K562 (cell line): Measurements from ENCODE around the gene PPIL1. TPM values are rescaled to one million over a fixed set of nuclear protein-coding genes. Genes with fewer than 3 reads are reported as not detected.

ENCODE experiments used
- ATAC-seq: fragments of 200-7000 bp; cut with Tn5 transposase; 3 replicates; pipeline ENCODE4 v1.9.1; 2020; ENCODE audit warnings: moderate library complexity
- BruUV-seq: library from RNA; stranded (reverse); fragments of 400-500 nt; replicated peaks from 2 replicates; lab custom pipeline; 2021; lab: Mats Ljungman, UMichigan
- CTCF ChIA-PET: fragments of 300-600 bp; formaldehyde crosslinking; extraction: SDS; loops from one replicate; lab custom pipeline; 2021; ENCODE audit warnings: low intra/inter-chr PET ratio; lab: Yijun Ruan, JAX
- POLR2A ChIA-PET: fragments of 300-600, 350-650 bp; sonication (Branson Sonifier 250); formaldehyde crosslinking; extraction: SDS; loops from one replicate; lab custom pipeline; 2021; ENCODE audit warnings: antibody characterized with exemption, inconsistent platforms; lab: Yijun Ruan, JAX
- DNase-seq, 4 experiments: peaks; one replicate each; pipeline versions ENCODE4 v3.0.0 to v3.0.0-alpha.2; 2011 to 2018; ENCODE audit warnings: low spot score in 3 of 4, mixed read lengths in 3 of 4; ENCODE audit errors: extremely low read depth in 1 of 4
- FAIRE-seq: peaks from 2 replicates; lab custom pipeline; 2011; peaks lifted over from hg19 to GRCh38; lab: Jason Lieb, UNC
- H2AFZ ChIP-seq: 2 replicates; pipeline ENCODE4 v1.6.0; 2011; ENCODE audit warnings: low read depth, low read length, control low read depth, inconsistent platforms
- H3K27ac ChIP-seq: fragments of 200-600 bp; 3 replicates; pipeline ENCODE4 v1.8.0; 2011; ENCODE audit warnings: low read depth, mild to moderate bottlenecking, control low read depth, inconsistent platforms, low read length, moderate library complexity, mixed read lengths; ENCODE audit errors: extremely low read depth
- H3K27me3 ChIP-seq, 2 experiments: fragments of 300-600 bp in 1 of 2; 2 replicates in 1 of 2; 3 replicates in 1 of 2; pipeline versions ENCODE4 v1.6.0 to v1.8.0; 2011; ENCODE audit warnings: inconsistent platforms in 2 of 2, low read length in 2 of 2, mild to moderate bottlenecking in 1 of 2, mixed read lengths in 1 of 2, moderate library complexity in 1 of 2; ENCODE audit not compliant: control insufficient read depth in 2 of 2, insufficient read depth in 2 of 2
- H3K36me3 ChIP-seq: fragments of 300-600 bp; 3 replicates; pipeline ENCODE4 v1.8.0; 2011; ENCODE audit warnings: mild to moderate bottlenecking, low read length, inconsistent platforms; ENCODE audit not compliant: control insufficient read depth, insufficient read depth
- H3K4me1 ChIP-seq, 2 experiments: fragments of 200-600 bp in 1 of 2; replicated peaks in 1 of 2; 2 replicates in 1 of 2; 3 replicates in 1 of 2; pipeline versions ENCODE4 v1.5.1 to v1.8.0; 2011; ENCODE audit warnings: inconsistent platforms in 2 of 2, low read length in 2 of 2, mild to moderate bottlenecking in 1 of 2, mixed read lengths in 1 of 2, moderate library complexity in 1 of 2; ENCODE audit not compliant: control insufficient read depth in 2 of 2, insufficient read depth in 2 of 2
- H3K4me2 ChIP-seq: 2 replicates; pipeline ENCODE4 v1.6.1; 2011; ENCODE audit warnings: low read length, control low read depth, inconsistent platforms, mixed read lengths; ENCODE audit not compliant: insufficient read depth
- H3K4me3 ChIP-seq: fragments of 200-600 bp; sonication (generic), shearing (Covaris generic); 2 replicates; pipeline ENCODE4 v1.5.1; 2016; ENCODE audit warnings: control low read depth, inconsistent platforms
- H3K79me2 ChIP-seq: fragments of 200-600 bp; 3 replicates; pipeline ENCODE4 v1.8.0; 2011; ENCODE audit warnings: low read length, inconsistent platforms; ENCODE audit not compliant: control insufficient read depth, insufficient read depth
- H3K9ac ChIP-seq, 2 experiments: 2 replicates each; pipeline versions ENCODE4 v1.6.0 to v1.6.1; 2011; ENCODE audit warnings: low read depth in 2 of 2, low read length in 2 of 2, control low read depth in 1 of 2, inconsistent platforms in 1 of 2, mild to moderate bottlenecking in 1 of 2, mixed read lengths in 1 of 2; ENCODE audit not compliant: insufficient read depth in 1 of 2
- H3K9me1 ChIP-seq: one replicate; pipeline ENCODE4 v1.6.0; 2011; ENCODE audit warnings: inconsistent platforms, mild to moderate bottlenecking, low read length, moderate library complexity; ENCODE audit not compliant: control insufficient read depth, insufficient read depth
- H3K9me3 ChIP-seq: replicated peaks from 2 replicates; pipeline ENCODE4 v1.5.1; 2011; ENCODE audit warnings: low read depth, low read length, inconsistent platforms; ENCODE audit not compliant: control insufficient read depth, insufficient read depth
- H4K20me1 ChIP-seq: replicated peaks from 2 replicates; pipeline ENCODE4 v1.6.1; 2011; ENCODE audit warnings: low read length, inconsistent platforms, mixed read lengths; ENCODE audit not compliant: control insufficient read depth, insufficient read depth
- EHMT2 ChIP-seq: fragments of 450-650 bp; IDR thresholded peaks from 2 replicates; pipeline ENCODE4 v1.6.1; 2018; ENCODE audit warnings: antibody characterized with exemption
- FOXA3 ChIP-seq, 2 experiments: fragments of 450-650 bp in 1 of 2; sonication (generic) in 1 of 2; formaldehyde crosslinking; IDR thresholded peaks in 1 of 2; conservative IDR thresholded peaks in 1 of 2; 2 replicates each; pipeline versions ENCODE4 v1.4.0 to v1.8.0; 2020 to 2022; ENCODE audit warnings: mild to moderate bottlenecking in 2 of 2, missing genetic modification reagents in 1 of 2
- HIVEP1 ChIP-seq: fragments of 250-450 bp; sonication (Bioruptor Pico); IDR thresholded peaks from 2 replicates; pipeline ENCODE4 v1.4.0; 2020; ENCODE audit warnings: mild to moderate bottlenecking
- NR3C1 ChIP-seq: sonication (generic); formaldehyde crosslinking; IDR thresholded peaks from 2 replicates; pipeline ENCODE4 v1.8.1; 2022; ENCODE audit warnings: missing genetic modification reagents
- NRF1 ChIP-seq, 2 experiments: fragments of 450-650 bp; IDR thresholded peaks in 1 of 2; conservative IDR thresholded peaks in 1 of 2; 2 replicates each; pipeline ENCODE4 v1.6.1; 2014; ENCODE audit warnings: mild to moderate bottlenecking in 2 of 2
- POLR2A ChIP-seq: fragments of 450-650 bp; conservative IDR thresholded peaks from 2 replicates; pipeline ENCODE4 v1.6.1; 2016
- XRCC5 ChIP-seq: fragments of 200-400 bp; formaldehyde crosslinking; IDR thresholded peaks from 2 replicates; pipeline ENCODE4 v1.6.1; 2017; ENCODE audit warnings: low read depth, mild to moderate bottlenecking, low read length
- ZNF444 ChIP-seq: fragments of 250-450 bp; sonication (Bioruptor Pico); IDR thresholded peaks from 2 replicates; pipeline ENCODE4 v1.4.0; 2020; ENCODE audit warnings: mild to moderate bottlenecking, moderate library complexity
- WGBS: fragments of 100-300 bp; shearing (Covaris generic); methylation state at CpG from one replicate; pipeline ENCODE4 v1.1.6; 2016; ENCODE audit warnings: low coverage, mixed read lengths; ENCODE audit not compliant: insufficient coverage; ENCODE audit errors: missing lambda C conversion rate; 5-methylcytosine and 5-hydroxymethylcytosine counted together
- in situ Hi-C: fragments of 300-500 bp; cut with MboI; formaldehyde crosslinking; loops from 4 replicates; pipeline ENCODE4 v1.15.0; 2018; ENCODE audit warnings: inconsistent platforms, mixed read lengths
- intact Hi-C: fragments of 100-400 bp; cut with micrococcal nuclease; formaldehyde crosslinking; loops from 2 replicates; pipeline ENCODE4 v1.14.2; 2022
- polyA plus RNA-seq, 8 experiments: library from polyadenylated mRNA; depleted of rRNA in 4 of 8; stranded (reverse) in 5 of 8; unstranded in 3 of 8; fragments of >200 nt; fragmentation: Nextera tagmentation in 2 of 8; fragmentation: Illumina TruSeq in 1 of 8; extraction: Ambion mirVana in 2 of 8; extraction: Trizol in 1 of 8; gene quantifications; 2 replicates each; pipeline versions ENCODE4 v1.2.1 to v1.2.3, GENCODE V29; 2011 to 2014; ENCODE audit warnings: inconsistent platforms in 1 of 8, missing spikeins in 1 of 8
- total RNA-seq, 7 experiments: library from RNA; depleted of rRNA in 6 of 7; stranded (reverse); fragments of >200 nt in 6 of 7; fragmentation: Illumina TruSeq in 2 of 7; extraction: Trizol in 2 of 7; gene quantifications; 2 replicates each; pipeline versions ENCODE4 v1.2.1 to v1.2.3, GENCODE V29; 2011 to 2021; ENCODE audit warnings: low replicate concordance in 1 of 7
- TF ChIP-seq, protein P1 (sequence below): IDR thresholded peaks from 2 replicates; pipeline ENCODE4 v1.6.1; 2012; ENCODE audit warnings: low read depth, low read length, improper control_type of control experiment, borderline replicate concordance
- TF ChIP-seq, protein P2 (sequence below): fragments of 450-650 bp; IDR thresholded peaks from 2 replicates; pipeline ENCODE4 v1.6.1; 2016

The PPIL1 gene
- total and polyA plus RNA-seq, 9 of the 15 experiments (the other 6 are each of a cell fraction or from before 2014, with no cell fraction given) = 65.8 to 205 (median 130) TPM

DNA sequence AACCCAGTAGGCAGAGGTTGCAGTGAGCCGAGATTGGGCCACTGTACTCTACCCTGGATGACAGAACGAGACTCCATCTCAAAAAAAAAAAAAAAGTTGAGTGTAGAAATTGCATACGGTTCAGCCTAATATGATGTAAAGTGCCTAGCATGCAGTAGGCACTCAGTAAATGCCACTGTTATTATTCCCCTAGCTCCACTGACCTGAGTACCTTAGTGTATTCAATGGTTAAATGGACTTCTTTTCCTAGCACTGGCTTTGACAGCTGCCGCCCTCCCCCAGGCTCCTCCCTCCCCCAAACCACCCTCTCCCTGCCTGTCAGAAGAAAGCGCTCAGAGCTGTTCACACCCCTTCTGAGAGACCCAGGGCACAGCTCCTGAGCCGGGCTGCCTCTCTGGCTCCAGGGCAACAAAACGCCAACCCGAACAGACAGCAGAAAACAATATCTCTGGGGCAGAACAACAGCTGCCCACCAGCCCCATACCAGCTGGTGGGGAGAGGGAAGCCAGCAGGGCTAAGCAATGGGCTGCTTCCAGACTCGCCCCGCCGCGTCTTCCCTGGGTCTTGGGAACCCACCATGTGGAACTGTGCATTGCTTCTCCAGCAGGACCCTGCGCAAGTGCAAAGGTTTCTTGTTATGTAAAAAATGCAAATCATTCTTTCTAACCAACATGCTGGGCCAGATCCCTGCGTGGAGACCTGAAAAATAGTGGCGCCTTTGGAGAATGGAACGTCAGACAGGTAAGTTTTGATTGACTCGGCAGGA, 39.8 kb downstream of the PPIL1 start:
- ChIA-PET POLR2A (interaction anchor here (0.6 to 3.8 kb wide), 8 partner anchors 9 to 181 kb away, joined by 3 to 23 read pairs (median 4); partner anchors contain the start of gene PPIL1), CTCF (interaction anchor here (0.6 kb wide), 1 partner anchor 880 kb away, joined by 6 read pairs; no protein-coding TSS in a partner anchor)
- Histone ChIP-seq H3K79me2 (no peaks in the 10 kb centered on the region), H3K27me3 (peaks cover 6 to 9% of the 10 kb centered on the region in 2 experiments; a peak in 3 of 5 replicates), H3K27ac (no peak overlapping the region), H3K4me1 (peaks cover 0 to 20% of the 10 kb centered on the region in 2 experiments; a peak in 2 of 5 replicates), H2AFZ (no peak overlapping the region), H3K4me3 (no peak overlapping the region), H3K36me3 (no peaks in the 10 kb centered on the region), H3K4me2 (no peak overlapping the region), H3K9me1 (no peaks in the 10 kb centered on the region), H4K20me1 (no peaks in the 10 kb centered on the region), H3K9me3 (no peaks in the 10 kb centered on the region; the same call in 1 of the 2 replicates), H3K9ac (peak overlapping the region in 1 of 2 experiments; percentile 72; a peak in 2 of 4 replicates)
- DNase-seq = peak in 3 of 4 experiments; percentile 38 to 53 (median 43)
- in situ Hi-C loops (no loop called here), intact Hi-C loops (no loop called here)
- TF ChIP-seq, protein P1, sequence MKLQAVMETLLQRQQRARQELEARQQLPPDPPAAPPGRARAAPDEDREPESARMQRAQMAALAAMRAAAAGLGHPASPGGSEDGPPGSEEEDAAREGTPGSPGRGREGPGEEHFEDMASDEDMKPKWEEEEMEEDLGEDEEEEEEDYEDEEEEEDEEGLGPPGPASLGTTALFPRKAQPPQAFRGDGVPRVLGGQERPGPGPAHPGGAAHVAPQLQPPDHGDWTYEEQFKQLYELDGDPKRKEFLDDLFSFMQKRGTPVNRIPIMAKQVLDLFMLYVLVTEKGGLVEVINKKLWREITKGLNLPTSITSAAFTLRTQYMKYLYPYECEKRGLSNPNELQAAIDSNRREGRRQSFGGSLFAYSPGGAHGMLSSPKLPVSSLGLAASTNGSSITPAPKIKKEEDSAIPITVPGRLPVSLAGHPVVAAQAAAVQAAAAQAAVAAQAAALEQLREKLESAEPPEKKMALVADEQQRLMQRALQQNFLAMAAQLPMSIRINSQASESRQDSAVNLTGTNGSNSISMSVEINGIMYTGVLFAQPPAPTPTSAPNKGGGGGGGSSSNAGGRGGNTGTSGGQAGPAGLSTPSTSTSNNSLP = no peak
- TF ChIP-seq EHMT2 = no peak
- TF ChIP-seq, protein P2, sequence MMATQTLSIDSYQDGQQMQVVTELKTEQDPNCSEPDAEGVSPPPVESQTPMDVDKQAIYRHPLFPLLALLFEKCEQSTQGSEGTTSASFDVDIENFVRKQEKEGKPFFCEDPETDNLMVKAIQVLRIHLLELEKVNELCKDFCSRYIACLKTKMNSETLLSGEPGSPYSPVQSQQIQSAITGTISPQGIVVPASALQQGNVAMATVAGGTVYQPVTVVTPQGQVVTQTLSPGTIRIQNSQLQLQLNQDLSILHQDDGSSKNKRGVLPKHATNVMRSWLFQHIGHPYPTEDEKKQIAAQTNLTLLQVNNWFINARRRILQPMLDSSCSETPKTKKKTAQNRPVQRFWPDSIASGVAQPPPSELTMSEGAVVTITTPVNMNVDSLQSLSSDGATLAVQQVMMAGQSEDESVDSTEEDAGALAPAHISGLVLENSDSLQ = 0 out of 2 replicates have a peak, but pooled peaks have one; percentile 18
- TF ChIP-seq ZNF444 (CRISPR knock-in tag) = peak; percentile 47; the same call in 1 of the 2 replicates
- no peak for TF ChIP-seq FOXA3 (CRISPR knock-in tag; conservative IDR thresholded peaks at IDR 0.05 in 1 of 2, IDR thresholded peaks at IDR 0.05 in 1 of 2)
- TF ChIP-seq NRF1 (conservative IDR thresholded peaks at IDR 0.05 in 1 of 2, IDR thresholded peaks at IDR 0.05 in 1 of 2) = peak; percentile 73
- TF ChIP-seq HIVEP1 (CRISPR knock-in tag) = no peak
- TF ChIP-seq XRCC5 = no peak
- no peak for TF ChIP-seq POLR2A
- no peak for TF ChIP-seq NR3C1 (CRISPR knock-in tag)
- WGBS = 41% methylated on average over 17 of the region's 17 CpGs
- ATAC-seq = peak; percentile 60
- peak; percentile 42 for FAIRE-seq
- BruUV-seq = no TSS peak
